Fibroblast of peridontal ligament (primary cell): ENCODE data around the gene IFI27L2.

Experiments
- DNase-seq: peaks from one replicate; pipeline ENCODE4 v3.0.0-alpha.2; 2010; ENCODE audit errors: extremely low read depth

Gene IFI27L2

GRCh38 chr14:94152676-94153075, 23.3 kb upstream of the IFI27L2 start:
- DNase-seq: no peak

DNA sequence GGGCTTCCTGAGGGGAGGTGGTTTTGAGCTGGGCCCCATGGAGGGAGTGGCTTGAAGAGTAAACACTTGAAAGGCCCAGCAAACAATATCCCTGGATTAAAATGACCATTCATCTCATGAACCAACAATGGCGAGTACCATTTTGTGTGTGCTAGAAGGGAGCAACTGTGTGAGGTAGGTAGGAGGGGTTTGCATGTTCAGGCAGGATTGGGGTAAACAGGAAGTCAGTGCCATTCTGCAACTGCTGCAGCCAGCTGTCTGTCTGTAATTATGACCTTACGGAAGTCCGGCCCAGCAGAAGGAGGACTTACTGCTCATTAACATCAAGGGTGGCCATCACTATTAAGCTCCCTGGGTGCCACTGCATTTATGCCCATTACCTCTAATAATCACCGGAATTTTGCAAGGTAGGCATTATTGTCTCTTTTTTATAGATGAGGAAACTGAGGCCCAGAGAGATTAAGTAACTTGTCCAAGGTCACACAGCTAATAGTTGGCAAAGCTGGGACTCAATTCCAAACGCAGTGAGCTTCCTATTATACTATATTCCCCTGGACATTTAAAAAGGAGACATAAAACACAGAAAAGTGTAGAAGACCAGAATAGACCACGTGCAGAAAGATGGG, 16.6 kb upstream of the IFI27L2 start:
- DNase-seq: no peak

GRCh38 chr14:94144765-94145164, 15.4 kb upstream of the IFI27L2 start:
- DNase-seq: no peak

DNA sequence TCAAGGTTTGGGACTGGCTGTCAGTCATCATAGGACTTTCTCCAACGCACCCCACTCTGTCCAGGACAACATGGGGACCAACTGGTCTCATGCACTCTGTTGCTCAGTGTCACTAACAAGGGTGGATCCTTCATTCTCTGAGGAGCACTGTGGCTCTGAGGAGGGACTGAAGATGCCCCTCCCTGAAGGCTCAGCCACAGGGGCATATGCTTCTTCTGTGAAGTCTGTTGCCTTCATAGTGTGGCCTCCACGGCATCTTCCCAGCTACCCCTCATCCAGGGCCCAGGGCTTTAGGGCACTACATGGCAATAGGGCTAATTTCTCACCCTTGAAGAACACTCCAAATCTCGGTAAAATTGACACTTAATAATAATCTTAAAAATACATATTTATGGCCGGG, 14.3 kb upstream of the IFI27L2 start:
- no peak for DNase-seq

GRCh38 chr14:94143239-94143638, 13.8 kb upstream of the IFI27L2 start:
- DNase-seq: no peak

- DNase-seq: no peak
Observed at GRCh38 chr14:94142836-94143235, 13.4 kb upstream of the IFI27L2 start.

DNA sequence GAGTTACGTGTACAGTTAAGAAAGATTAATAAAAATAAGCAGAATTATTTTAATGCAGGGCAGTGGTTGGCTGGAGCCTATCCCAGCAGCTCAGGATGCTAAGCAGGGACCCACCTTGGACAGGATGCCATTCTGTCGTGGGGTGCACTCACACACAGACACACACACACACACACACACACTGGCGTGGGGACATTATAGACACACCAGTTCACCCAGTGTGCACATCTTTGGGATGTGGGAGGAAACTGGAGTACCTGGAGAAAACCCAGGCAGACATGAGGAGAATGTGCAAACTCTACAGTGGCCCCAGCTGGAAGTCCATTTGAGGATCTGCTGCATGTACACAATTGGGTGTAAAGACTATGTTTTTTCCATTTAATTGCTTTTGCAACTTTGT, 12.8 kb upstream of the IFI27L2 start:
- no peak for DNase-seq

GRCh38 chr14:94139421-94139820, 10.0 kb upstream of the IFI27L2 start:
- DNase-seq: no peak

GRCh38 chr14:94139006-94139405, 9.6 kb upstream of the IFI27L2 start:
- no peak for DNase-seq

- no peak for DNase-seq
Observed at GRCh38 chr14:94138251-94138650, 8.8 kb upstream of the IFI27L2 start.

DNA sequence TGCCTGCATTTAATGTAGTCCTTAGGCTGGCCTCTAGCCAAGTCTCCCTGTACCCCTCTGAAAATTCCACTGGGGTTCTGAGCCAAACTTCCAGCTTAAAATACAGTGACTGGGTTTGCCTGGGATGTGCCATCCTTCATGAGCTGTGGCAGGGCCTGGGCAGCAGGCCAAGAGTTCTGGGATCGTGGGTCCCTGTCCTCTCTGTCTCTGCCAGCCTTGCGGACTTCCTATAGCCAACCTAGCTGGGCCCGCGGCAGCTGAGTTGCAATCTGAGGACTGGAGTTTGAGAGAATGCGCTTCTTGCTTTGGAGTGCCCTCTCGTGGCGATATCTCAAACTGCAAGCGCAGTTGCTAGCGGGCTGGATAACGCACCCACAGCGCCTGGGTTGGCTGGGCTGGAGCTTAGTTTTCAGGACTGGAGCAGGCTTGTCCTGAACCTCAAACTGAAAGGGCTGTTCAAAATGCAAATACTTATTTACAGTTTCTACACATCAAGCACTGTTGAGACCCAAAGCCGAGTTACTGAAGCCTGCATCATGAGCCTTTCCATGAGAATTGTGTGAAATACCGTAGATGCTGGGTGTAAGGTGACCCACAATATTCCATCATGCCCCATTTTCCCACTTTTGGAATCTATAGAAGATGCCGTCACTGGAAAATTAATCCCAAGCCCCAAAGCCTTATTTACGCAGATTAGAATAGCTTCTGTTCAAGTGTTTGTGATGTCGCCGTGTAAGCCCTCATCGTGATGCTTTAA, 7.3 kb upstream of the IFI27L2 start:
- DNase-seq: peak; percentile 88

- DNase-seq: no peak
Observed at GRCh38 chr14:94135476-94135875, 6.1 kb upstream of the IFI27L2 start.

- peak; percentile 82 for DNase-seq
Observed at GRCh38 chr14:94132285-94132887, 3.0 kb upstream of the IFI27L2 start.

GRCh38 chr14:94129758-94130414, 482 bp upstream of the IFI27L2 start:
- DNase-seq: peak; percentile 50

- DNase-seq: no peak
Observed at GRCh38 chr14:94128216-94128839, 1.1 kb downstream of the IFI27L2 start.

- DNase-seq: no peak
Observed at GRCh38 chr14:94127330-94127729, 2.1 kb downstream of the IFI27L2 start.

- DNase-seq: no peak
Observed at GRCh38 chr14:94126800-94127199, 2.6 kb downstream of the IFI27L2 start.

- DNase-seq: no peak
Observed at GRCh38 chr14:94126419-94126677, 3.1 kb downstream of the IFI27L2 start.

- no peak for DNase-seq
Observed at GRCh38 chr14:94125659-94126418, 3.6 kb downstream of the IFI27L2 start.

- no peak for DNase-seq
Observed at GRCh38 chr14:94124582-94125377, 4.6 kb downstream of the IFI27L2 start.

DNA sequence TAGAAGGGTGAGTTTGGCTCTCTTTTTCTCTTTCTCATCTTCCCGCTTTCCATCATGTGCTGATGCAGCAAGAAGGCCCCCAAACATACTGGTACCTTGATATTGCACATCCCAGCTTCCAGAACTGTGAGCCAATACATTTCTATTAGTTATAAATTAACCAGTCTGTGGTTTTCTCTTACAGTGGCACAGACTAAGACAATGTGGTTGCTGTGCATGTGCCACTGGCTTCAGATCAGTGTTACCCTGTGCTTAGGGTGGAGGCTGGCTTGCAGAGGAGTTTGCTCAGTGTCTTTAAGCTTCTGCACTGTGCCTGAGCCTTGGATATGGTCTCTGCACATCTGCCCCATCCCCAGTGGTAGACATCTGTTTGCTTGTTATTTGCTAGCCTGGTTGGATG, 5.5 kb downstream of the IFI27L2 start:
- DNase-seq: no peak
